GM23338 (cell line): ENCODE data around the gene OPRM1. TPM values are rescaled to one million over a fixed set of nuclear protein-coding genes. Genes with fewer than 3 reads are reported as not detected.

Experiments
- ATAC-seq: fragments of 200-7000 bp; cut with Tn5 transposase; 3 replicates; pipeline ENCODE4 v1.9.1; 2020
- DNase-seq: peaks from one replicate; pipeline ENCODE4 v3.0.0-alpha.2; 2015; ENCODE audit warnings: low spot score
- H2AFZ ChIP-seq: fragments of 200-600 bp; sonication (generic); 2 replicates; pipeline ENCODE4 v1.8.0; 2016; ENCODE audit warnings: antibody characterized with exemption, mild to moderate bottlenecking, moderate library complexity
- H3F3A ChIP-seq: fragments of 200-600 bp; sonication (generic); replicated peaks from 2 replicates; pipeline ENCODE4 v1.8.0; 2017; ENCODE audit warnings: antibody characterized with exemption, mixed run types, low read depth
- H3K27ac ChIP-seq: fragments of 200-600 bp; sonication (generic); 2 replicates; pipeline ENCODE4 v1.6.1; 2016; ENCODE audit warnings: low read depth
- H3K27me3 ChIP-seq: fragments of 200-600 bp; sonication (generic); 2 replicates; pipeline ENCODE4 v1.8.0; 2016; ENCODE audit warnings: mild to moderate bottlenecking, mixed run types, moderate library complexity; ENCODE audit not compliant: insufficient read depth
- H3K36me3 ChIP-seq: fragments of 200-600 bp; sonication (generic); 2 replicates; pipeline ENCODE4 v1.8.0; 2016; ENCODE audit warnings: mild to moderate bottlenecking; ENCODE audit not compliant: insufficient read depth
- H3K4me1 ChIP-seq: fragments of 200-600 bp; sonication (generic); 2 replicates; pipeline ENCODE4 v1.8.0; 2016; ENCODE audit warnings: mild to moderate bottlenecking, moderate library complexity; ENCODE audit not compliant: insufficient read depth
- H3K4me2 ChIP-seq: fragments of 200-600 bp; sonication (generic); 2 replicates; pipeline ENCODE4 v1.7.1; 2017; ENCODE audit warnings: mixed run types
- H3K4me3 ChIP-seq: fragments of 200-600 bp; sonication (generic); 2 replicates; pipeline ENCODE4 v1.6.1; 2016; ENCODE audit warnings: mixed run types
- H3K79me2 ChIP-seq: fragments of 200-600 bp; sonication (generic); replicated peaks from 2 replicates; pipeline ENCODE4 v1.8.0; 2017; ENCODE audit warnings: mild to moderate bottlenecking; ENCODE audit not compliant: insufficient read depth
- H3K9me2 ChIP-seq: fragments of 200-600 bp; sonication (generic); 2 replicates; pipeline ENCODE4 v1.8.0; 2017; ENCODE audit not compliant: insufficient read depth
- H4K20me1 ChIP-seq: fragments of 200-600 bp; sonication (generic); replicated peaks from 2 replicates; pipeline ENCODE4 v1.8.0; 2017; ENCODE audit warnings: mild to moderate bottlenecking; ENCODE audit not compliant: insufficient read depth
- H3K27ac Mint-ChIP-seq: 2 replicates; pipeline ENCODE4 v1.8.0; 2020; ENCODE audit warnings: inconsistent platforms, mild to moderate bottlenecking, moderate library complexity, mixed read lengths
- H3K27me3 Mint-ChIP-seq: 3 replicates; pipeline ENCODE4 v1.8.0; 2022; ENCODE audit warnings: low read depth, mild to moderate bottlenecking, moderate library complexity, mixed read lengths, inconsistent platforms; ENCODE audit not compliant: insufficient read depth, poor library complexity
- H3K36me3 Mint-ChIP-seq: 3 replicates; pipeline ENCODE4 v1.8.0; 2021; ENCODE audit warnings: low read depth, mild to moderate bottlenecking, inconsistent platforms, moderate library complexity, mixed read lengths
- H3K4me1 Mint-ChIP-seq: 3 replicates; pipeline ENCODE4 v1.8.0; 2020; ENCODE audit warnings: mild to moderate bottlenecking, inconsistent platforms, mixed read lengths
- H3K4me3 Mint-ChIP-seq: 3 replicates; pipeline ENCODE4 v1.8.0; 2021; ENCODE audit warnings: moderate library complexity, mild to moderate bottlenecking, inconsistent platforms, mixed read lengths
- H3K9me3 Mint-ChIP-seq: 3 replicates; pipeline ENCODE4 v1.8.0; 2020; ENCODE audit warnings: moderate library complexity, mild to moderate bottlenecking, inconsistent platforms, mixed read lengths
- CREB1 ChIP-seq: fragments of 250-450 bp; sonication (Bioruptor Pico); IDR thresholded peaks from 2 replicates; pipeline ENCODE4 v1.5.0; 2020; ENCODE audit warnings: low read depth, mild to moderate bottlenecking, moderate library complexity
- ETS1 ChIP-seq: IDR thresholded peaks from 2 replicates; pipeline ENCODE4 v1.6.1; 2016; ENCODE audit warnings: antibody characterized with exemption
- EZH2 ChIP-seq: fragments of 200-600 bp; sonication (generic); IDR thresholded peaks from one replicate; pipeline ENCODE4 v1.8.0; 2017; ENCODE audit warnings: antibody characterized with exemption, mild to moderate bottlenecking, low read depth; ENCODE audit not compliant: unreplicated experiment
- EZH2phosphoT487 ChIP-seq: fragments of 200-600 bp; sonication (generic); IDR thresholded peaks from one replicate; pipeline ENCODE4 v1.8.1; 2018; ENCODE audit warnings: antibody characterized with exemption; ENCODE audit not compliant: unreplicated experiment
- JUNB ChIP-seq: IDR thresholded peaks from one replicate; pipeline ENCODE4 v1.6.1; 2016; ENCODE audit warnings: antibody characterized with exemption; ENCODE audit not compliant: unreplicated experiment
- NANOG ChIP-seq: IDR thresholded peaks from 2 replicates; pipeline ENCODE4 v1.6.1; 2016; ENCODE audit warnings: antibody characterized with exemption, borderline replicate concordance
- STAT1 ChIP-seq: IDR thresholded peaks from one replicate; pipeline ENCODE4 v1.6.1; 2016; ENCODE audit warnings: antibody characterized with exemption; ENCODE audit not compliant: unreplicated experiment
- ZNF114 ChIP-seq: fragments of 250-450 bp; sonication (Bioruptor Pico); IDR thresholded peaks from 2 replicates; pipeline ENCODE4 v1.5.0; 2020; ENCODE audit warnings: mild to moderate bottlenecking, moderate library complexity
- ZNF331 ChIP-seq: fragments of 250-450 bp; sonication (Bioruptor Pico); IDR thresholded peaks from 2 replicates; pipeline ENCODE4 v1.5.0; 2020; ENCODE audit warnings: low read depth, mild to moderate bottlenecking, moderate library complexity
- ZNF462 ChIP-seq: fragments of 250-450 bp; sonication (Bioruptor Pico); IDR thresholded peaks from 2 replicates; pipeline ENCODE4 v1.5.0; 2020; ENCODE audit warnings: mild to moderate bottlenecking, moderate library complexity
- polyA plus RNA-seq: library from polyadenylated mRNA; unstranded; fragments of >200 nt; fragmentation: Nextera tagmentation; extraction: Ambion mirVana; gene quantifications from 2 replicates; pipeline ENCODE4 v1.2.1, GENCODE V29; 2016
- total RNA-seq: library from RNA; depleted of rRNA; stranded (reverse); fragments of >200 nt; shearing (Covaris generic); gene quantifications from 2 replicates; pipeline ENCODE4 v1.2.3, GENCODE V29; 2014

Gene OPRM1
- total and polyA plus RNA-seq, 2 experiments from 2014 or later, result 0.52 TPM; not detected in 1

GRCh38 chr6:154002894-154003293 is 36.1 kb upstream of the OPRM1 start:
- no peak for TF ChIP-seq NANOG
- no peak for TF ChIP-seq ZNF114
- H3F3A ChIP-seq, result no peaks in the 10 kb centered on the region
- DNase-seq, result no peak
- ATAC-seq, result no peak
- Mint-ChIP-seq H3K4me3 (no peak overlapping the region), H3K4me1 (no peaks in the 10 kb centered on the region), H3K9me3 (peaks cover 13% of the 10 kb centered on the region; the same call in 2 of the 3 replicates), H3K36me3 (peaks cover 3% of the 10 kb centered on the region; the same call in 2 of the 3 replicates), H3K27me3 (peaks cover 9% of the 10 kb centered on the region), H3K27ac (no peak overlapping the region)
- H3K4me3 ChIP-seq, result no peak overlapping the region
- no peak overlapping the region for H2AFZ ChIP-seq
- H4K20me1 ChIP-seq, result no peaks in the 10 kb centered on the region
- H3K36me3 ChIP-seq, result no peaks in the 10 kb centered on the region
- no peak overlapping the region for H3K27ac ChIP-seq
- H3K4me1 ChIP-seq, result no peaks in the 10 kb centered on the region; the same call in 1 of the 2 replicates
- no peaks in the 10 kb centered on the region for H3K79me2 ChIP-seq
- no peak overlapping the region for H3K4me2 ChIP-seq
- no peaks in the 10 kb centered on the region for H3K9me2 ChIP-seq
- no peaks in the 10 kb centered on the region for H3K27me3 ChIP-seq

DNA sequence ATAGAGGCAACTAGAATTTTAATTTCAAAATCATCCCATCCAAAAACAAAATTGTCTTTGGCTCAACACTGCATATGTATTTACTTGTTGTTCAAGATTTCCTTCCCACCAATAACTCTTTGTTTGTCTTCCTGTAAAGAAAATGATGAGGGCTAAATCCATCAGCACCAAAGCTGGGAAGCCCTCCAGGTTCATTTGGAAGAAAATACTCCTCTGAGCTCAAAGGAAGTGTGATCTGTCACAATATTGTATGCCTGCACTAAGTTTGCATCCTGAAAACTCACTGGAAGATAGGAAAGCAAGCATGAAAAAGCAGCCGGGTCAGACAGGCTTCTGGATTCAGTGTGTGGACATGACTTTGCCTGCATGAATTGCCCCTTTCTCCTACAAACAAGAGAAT is 28.7 kb upstream of the OPRM1 start:
- Mint-ChIP-seq H3K4me3 (no peak overlapping the region), H3K4me1 (peaks cover 5% of the 10 kb centered on the region; the same call in 1 of the 3 replicates), H3K9me3 (peaks cover 6% of the 10 kb centered on the region; the same call in 2 of the 3 replicates), H3K27ac (no peak overlapping the region), H3K36me3 (no peaks in the 10 kb centered on the region; the same call in 2 of the 3 replicates), H3K27me3 (no peaks in the 10 kb centered on the region)
- H3K27ac ChIP-seq, result no peak overlapping the region
- H3K27me3 ChIP-seq, result no peaks in the 10 kb centered on the region
- H3K4me3 ChIP-seq, result no peak overlapping the region
- no peak overlapping the region for H3K4me2 ChIP-seq
- no peaks in the 10 kb centered on the region for H3K36me3 ChIP-seq
- H4K20me1 ChIP-seq, result no peaks in the 10 kb centered on the region
- peak overlapping the region; percentile 34; the same call in 1 of the 2 replicates for H2AFZ ChIP-seq
- ATAC-seq (no peak), DNase-seq (no peak)
- H3F3A ChIP-seq, result no peaks in the 10 kb centered on the region
- no peak for TF ChIP-seq ZNF114
- TF ChIP-seq STAT1, result no peak
- TF ChIP-seq NANOG, result no peak
- no peak for TF ChIP-seq JUNB
- 0 out of 2 replicates have a peak, but pooled peaks cover 3% of the 10 kb centered on the region for H3K9me2 ChIP-seq
- H3K4me1 ChIP-seq, result no peaks in the 10 kb centered on the region
- no peaks in the 10 kb centered on the region for H3K79me2 ChIP-seq

- H3K9me2 ChIP-seq, result 0 out of 2 replicates have a peak, but pooled peaks cover 3% of the 10 kb centered on the region
- no peak overlapping the region for H2AFZ ChIP-seq
- 0 out of 2 replicates have a peak overlapping the region, but pooled peaks have one; percentile 17 for H3K27ac Mint-ChIP-seq
- H3K4me1 Mint-ChIP-seq, result peaks cover 5% of the 10 kb centered on the region; the same call in 1 of the 3 replicates
- no peak overlapping the region for H3K4me2 ChIP-seq
- no peaks in the 10 kb centered on the region for H3K4me1 ChIP-seq
- H3K4me3 ChIP-seq, result no peak overlapping the region
- ATAC-seq (no peak), DNase-seq (no peak)
- no peaks in the 10 kb centered on the region for H3K79me2 ChIP-seq
- H3K27me3 Mint-ChIP-seq, result no peaks in the 10 kb centered on the region
- H3K36me3 ChIP-seq, result no peaks in the 10 kb centered on the region
- H3K4me3 Mint-ChIP-seq, result no peak overlapping the region
- H3K27ac ChIP-seq, result no peak overlapping the region
- H3K27me3 ChIP-seq, result no peaks in the 10 kb centered on the region
- H3K9me3 Mint-ChIP-seq, result no peaks in the 10 kb centered on the region
- no peaks in the 10 kb centered on the region for H3F3A ChIP-seq
- no peaks in the 10 kb centered on the region for H4K20me1 ChIP-seq
- no peaks in the 10 kb centered on the region for H3K36me3 Mint-ChIP-seq
- TF ChIP-seq ZNF114, result no peak
- TF ChIP-seq EZH2phosphoT487, result no peak
- no peak for TF ChIP-seq ZNF331 (CRISPR knock-in tag)
- TF ChIP-seq ZNF462, result no peak
- TF ChIP-seq CREB1 (CRISPR knock-in tag), result no peak
- no peak for TF ChIP-seq EZH2
- no peak for TF ChIP-seq ETS1
- no peak for TF ChIP-seq NANOG
These were observed 26.2 kb upstream of the OPRM1 start for GRCh38 chr6:154012852-154013251.
